ENCODE data around the gene SLC35E1. TPM values are rescaled to one million over a fixed set of nuclear protein-coding genes. Genes with fewer than 3 reads are reported as not detected.

Gene SLC35E1
- total RNA-seq, 1 experiment from 2014 or later = 35.8 TPM

GRCh38 chr19:16529466-16530144 is 42.6 kb downstream of the SLC35E1 start:
- Histone ChIP-seq H3K27me3 (ENCODE audit: insufficient read depth, low read length) (no peaks in the 10 kb centered on the region), H3K9me3 (ENCODE audit: control insufficient read depth, low read depth, low read length) (no peaks in the 10 kb centered on the region), H4K5ac (ENCODE audit: insufficient read length, low read depth, low read length) (no peak overlapping the region), H3T11ph (ENCODE audit: low read length) (no peak overlapping the region), H3K4me2 (ENCODE audit: insufficient read depth, insufficient read length, low read length) (no peak overlapping the region), H2BK12ac (ENCODE audit: insufficient read length, low read depth, low read length) (no peak overlapping the region), H3K14ac (ENCODE audit: insufficient read depth, low read length) (no peak overlapping the region), H2AFZ (ENCODE audit: low read length) (no peak overlapping the region), H3K79me2 (ENCODE audit: insufficient read depth, low read length) (no peaks in the 10 kb centered on the region), H4K91ac (ENCODE audit: insufficient read length, low read depth, low read length) (no peak overlapping the region), H3K18ac (ENCODE audit: insufficient read length, low read depth, low read length) (no peak overlapping the region), H3K4ac (ENCODE audit: low read depth, low read length) (no peak overlapping the region), H3K27ac (ENCODE audit: insufficient read length, low read depth, low read length) (no peak overlapping the region), H3K79me1 (ENCODE audit: insufficient read depth, low read depth, low read length, poor library complexity, severe bottlenecking) (no peaks in the 10 kb centered on the region), H2BK120ac (ENCODE audit: low read depth, low read length, poor library complexity, severe bottlenecking) (no peak overlapping the region), H3K9ac (ENCODE audit: extremely low read depth, insufficient read length, low read length) (no peak overlapping the region), H3K23me2 (ENCODE audit: insufficient read length, low read depth, low read length, poor library complexity, severe bottlenecking) (no peaks in the 10 kb centered on the region), H2BK20ac (ENCODE audit: low read depth, low read length, poor library complexity, severe bottlenecking) (no peak overlapping the region), H4K20me1 (ENCODE audit: control insufficient read depth, insufficient read depth, insufficient read length) (no peaks in the 10 kb centered on the region), H3K56ac (ENCODE audit: insufficient read length, low read depth, low read length) (no peak overlapping the region), H2BK5ac (ENCODE audit: insufficient read length, low read length) (no peak overlapping the region), H2AK5ac (ENCODE audit: insufficient read length, low read length) (no peak overlapping the region), H2BK15ac (ENCODE audit: low read depth, low read length) (no peak overlapping the region), H4K8ac (replicated peaks; ENCODE audit: insufficient read length, low read depth, low read length) (no peak overlapping the region), H3K23ac (ENCODE audit: insufficient read length, low read depth, low read length) (no peak overlapping the region), H3K4me1 (ENCODE audit: insufficient read depth, low read length) (no peaks in the 10 kb centered on the region)
- H3K4me1 Mint-ChIP-seq = no peaks in the 10 kb centered on the region
- DNase-seq = no peak
- H3K4me3 Mint-ChIP-seq = no peak overlapping the region
- no peak overlapping the region; a peak in 1 of 7 replicates for H3K27ac Mint-ChIP-seq
- peaks cover 52 to 95% (median 84%) of the 10 kb centered on the region in 3 experiments for H3K36me3 Mint-ChIP-seq (ENCODE audit: insufficient read depth in 1 of 3, low read depth in 3 of 3)
- no peaks in the 10 kb centered on the region for H3K9me3 Mint-ChIP-seq
- no CpG with 5 or more reads among the region's 25 CpGs for WGBS (ENCODE audit: extremely low coverage, insufficient read length, low lambda C conversion rate)
- TF ChIP-seq CTCF (conservative IDR thresholded peaks at IDR 0.05) = no peak
- no peaks in the 10 kb centered on the region; the same call in 1 of the 2 replicates for H3K27me3 Mint-ChIP-seq (ENCODE audit: low read depth)
